Loucy (cell line): ENCODE results near the gene CTNNBL1.

Experiments used
- H2AFZ ChIP-seq: fragments of 200-600 bp; sonication (generic); 2 replicates; pipeline ENCODE4 v1.6.0; 2016; ENCODE audit warnings: antibody characterized with exemption, mild to moderate bottlenecking, low read length, moderate library complexity
- H3F3A ChIP-seq: fragments of 200-600 bp; 2 replicates; pipeline ENCODE4 v1.6.0; 2016; ENCODE audit warnings: antibody characterized with exemption, low read depth, mild to moderate bottlenecking
- H3K27me3 ChIP-seq: fragments of 200-600 bp; sonication (generic); 2 replicates; pipeline ENCODE4 v1.6.1; 2014; ENCODE audit warnings: low read length, mild to moderate bottlenecking; ENCODE audit not compliant: insufficient read depth, poor library complexity, severe bottlenecking
- H3K36me3 ChIP-seq: fragments of 200-600 bp; sonication (generic); 2 replicates; pipeline ENCODE4 v1.6.1; 2016; ENCODE audit warnings: low read length; ENCODE audit not compliant: insufficient read depth
- H3K4me1 ChIP-seq: fragments of 200-600 bp; sonication (generic); 2 replicates; pipeline ENCODE4 v1.5.1; 2014; ENCODE audit warnings: low read length, mild to moderate bottlenecking; ENCODE audit not compliant: insufficient read depth, poor library complexity, severe bottlenecking
- H3K4me2 ChIP-seq: fragments of 200-600 bp; sonication (generic); 2 replicates; pipeline ENCODE4 v1.6.0; 2014; ENCODE audit warnings: antibody characterized with exemption, low read length, low read depth, mild to moderate bottlenecking; ENCODE audit not compliant: poor library complexity, severe bottlenecking
- H3K4me3 ChIP-seq: fragments of 200-600 bp; sonication (generic); 2 replicates; pipeline ENCODE4 v1.5.1; 2014; ENCODE audit warnings: low read length, mild to moderate bottlenecking, mixed read lengths; ENCODE audit not compliant: poor library complexity, severe bottlenecking
- H3K79me2 ChIP-seq: fragments of 200-600 bp; sonication (generic); 2 replicates; pipeline ENCODE4 v1.6.1; 2014; ENCODE audit warnings: low read length; ENCODE audit not compliant: insufficient read depth
- H3K9ac ChIP-seq: fragments of 200-600 bp; sonication (generic); 2 replicates; pipeline ENCODE4 v1.6.0; 2014; ENCODE audit warnings: mild to moderate bottlenecking, low read depth, low read length, moderate library complexity; ENCODE audit not compliant: poor library complexity, severe bottlenecking
- H3K9me2 ChIP-seq: fragments of 200-600 bp; sonication (generic); replicated peaks from 2 replicates; pipeline ENCODE4 v1.6.1; 2016; ENCODE audit warnings: low read depth, low read length, mixed read lengths
- H3K9me3 ChIP-seq: fragments of 200-600 bp; sonication (generic); 2 replicates; pipeline ENCODE4 v1.6.1; 2014; ENCODE audit warnings: mild to moderate bottlenecking, antibody characterized with exemption, low read length, low read depth; ENCODE audit not compliant: insufficient read depth
- H4K20me1 ChIP-seq: fragments of 200-600 bp; sonication (generic); 2 replicates; pipeline ENCODE4 v1.6.0; 2014; ENCODE audit warnings: antibody characterized with exemption, low read length, mild to moderate bottlenecking; ENCODE audit not compliant: insufficient read depth, poor library complexity, severe bottlenecking
- EZH2phosphoT487 ChIP-seq: fragments of 200-600 bp; IDR thresholded peaks from 2 replicates; pipeline ENCODE4 v1.6.1; 2018; ENCODE audit warnings: antibody characterized with exemption, mild to moderate bottlenecking, moderate library complexity, borderline replicate concordance
- TF ChIP-seq, protein P1 (sequence below): fragments of 200-600 bp; sonication (generic); conservative IDR thresholded peaks from 2 replicates; pipeline ENCODE4 v1.5.1; 2014; ENCODE audit warnings: mild to moderate bottlenecking, antibody characterized with exemption, low read length

Gene CTNNBL1

GRCh38 chr20:37711001-37711400, 17.2 kb downstream of the CTNNBL1 start:
- H3K27me3 ChIP-seq: no peaks in the 10 kb centered on the region
- H3K36me3 ChIP-seq: peaks cover 9% of the 10 kb centered on the region; the same call in 1 of the 2 replicates
- peaks cover 92% of the 10 kb centered on the region for H3K79me2 ChIP-seq
- no peak overlapping the region for H3K9ac ChIP-seq
- no peaks in the 10 kb centered on the region for H3K9me2 ChIP-seq
- peaks cover 3% of the 10 kb centered on the region for H4K20me1 ChIP-seq
- no peaks in the 10 kb centered on the region for H3K9me3 ChIP-seq
- H3F3A ChIP-seq: no peaks in the 10 kb centered on the region
- no peak overlapping the region for H3K4me3 ChIP-seq
- H3K4me1 ChIP-seq: peaks cover 15% of the 10 kb centered on the region
- H2AFZ ChIP-seq: no peak overlapping the region
- TF ChIP-seq, protein P1, sequence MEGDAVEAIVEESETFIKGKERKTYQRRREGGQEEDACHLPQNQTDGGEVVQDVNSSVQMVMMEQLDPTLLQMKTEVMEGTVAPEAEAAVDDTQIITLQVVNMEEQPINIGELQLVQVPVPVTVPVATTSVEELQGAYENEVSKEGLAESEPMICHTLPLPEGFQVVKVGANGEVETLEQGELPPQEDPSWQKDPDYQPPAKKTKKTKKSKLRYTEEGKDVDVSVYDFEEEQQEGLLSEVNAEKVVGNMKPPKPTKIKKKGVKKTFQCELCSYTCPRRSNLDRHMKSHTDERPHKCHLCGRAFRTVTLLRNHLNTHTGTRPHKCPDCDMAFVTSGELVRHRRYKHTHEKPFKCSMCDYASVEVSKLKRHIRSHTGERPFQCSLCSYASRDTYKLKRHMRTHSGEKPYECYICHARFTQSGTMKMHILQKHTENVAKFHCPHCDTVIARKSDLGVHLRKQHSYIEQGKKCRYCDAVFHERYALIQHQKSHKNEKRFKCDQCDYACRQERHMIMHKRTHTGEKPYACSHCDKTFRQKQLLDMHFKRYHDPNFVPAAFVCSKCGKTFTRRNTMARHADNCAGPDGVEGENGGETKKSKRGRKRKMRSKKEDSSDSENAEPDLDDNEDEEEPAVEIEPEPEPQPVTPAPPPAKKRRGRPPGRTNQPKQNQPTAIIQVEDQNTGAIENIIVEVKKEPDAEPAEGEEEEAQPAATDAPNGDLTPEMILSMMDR: no peak
- TF ChIP-seq EZH2phosphoT487: no peak
- no peak overlapping the region for H3K4me2 ChIP-seq

DNA sequence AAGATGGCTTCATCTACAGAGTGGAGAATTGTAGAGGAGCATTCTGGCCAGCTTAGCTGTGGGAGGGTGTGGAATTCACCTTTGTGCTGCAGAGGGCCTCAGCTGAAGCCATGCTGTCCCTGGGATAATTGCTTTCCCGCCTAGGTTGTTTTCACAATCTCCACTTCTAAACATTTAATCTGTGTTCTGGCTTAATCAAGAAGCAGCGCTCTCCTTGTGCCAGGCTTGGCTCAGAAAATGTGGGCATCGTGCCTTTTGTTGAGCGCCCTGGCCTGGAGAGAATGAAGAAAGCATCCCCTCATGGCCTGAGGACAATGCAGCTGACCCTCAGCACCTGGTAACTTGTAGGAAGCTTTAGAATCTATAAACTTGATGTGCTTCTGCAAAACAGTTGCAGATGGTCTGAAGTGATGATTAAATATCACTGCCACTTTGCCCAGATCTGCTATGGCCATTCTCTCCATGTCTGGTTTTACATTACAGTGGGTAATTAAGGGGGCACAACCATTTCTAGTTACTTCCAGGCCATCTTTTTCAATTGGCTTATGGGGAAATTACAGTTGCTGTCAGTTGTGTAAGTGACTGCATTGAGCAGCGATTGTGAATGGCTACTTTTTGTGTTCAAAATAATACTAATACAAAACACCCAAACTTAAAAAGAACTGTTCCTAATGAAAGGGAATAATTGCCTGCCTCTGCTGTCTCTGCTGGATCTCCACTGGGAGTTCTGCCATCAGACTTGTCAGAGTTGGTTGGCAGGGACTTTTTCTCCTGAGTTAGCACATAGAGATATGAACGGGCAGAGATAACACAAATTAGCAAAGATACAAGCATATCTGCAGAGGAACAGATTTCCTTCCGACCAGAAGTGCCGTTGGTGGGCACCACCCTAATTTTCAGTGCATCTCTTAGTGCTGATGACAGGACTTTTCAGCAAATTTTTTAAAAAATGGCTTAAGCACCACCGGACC, 18.4 kb downstream of the CTNNBL1 start:
- H3K36me3 ChIP-seq: peaks cover 9% of the 10 kb centered on the region; the same call in 1 of the 2 replicates
- H3K9me3 ChIP-seq: no peaks in the 10 kb centered on the region
- H3F3A ChIP-seq: no peaks in the 10 kb centered on the region
- peaks cover 6% of the 10 kb centered on the region for H4K20me1 ChIP-seq
- no peaks in the 10 kb centered on the region for H3K27me3 ChIP-seq
- H3K79me2 ChIP-seq: peaks cover 91% of the 10 kb centered on the region
- H2AFZ ChIP-seq: no peak overlapping the region
- H3K4me1 ChIP-seq: peaks cover 21% of the 10 kb centered on the region
- H3K9me2 ChIP-seq: no peaks in the 10 kb centered on the region
- no peak overlapping the region for H3K4me3 ChIP-seq
- TF ChIP-seq, protein P1: no peak
- TF ChIP-seq EZH2phosphoT487: no peak
- no peak overlapping the region for H3K4me2 ChIP-seq
- H3K9ac ChIP-seq: no peak overlapping the region

DNA sequence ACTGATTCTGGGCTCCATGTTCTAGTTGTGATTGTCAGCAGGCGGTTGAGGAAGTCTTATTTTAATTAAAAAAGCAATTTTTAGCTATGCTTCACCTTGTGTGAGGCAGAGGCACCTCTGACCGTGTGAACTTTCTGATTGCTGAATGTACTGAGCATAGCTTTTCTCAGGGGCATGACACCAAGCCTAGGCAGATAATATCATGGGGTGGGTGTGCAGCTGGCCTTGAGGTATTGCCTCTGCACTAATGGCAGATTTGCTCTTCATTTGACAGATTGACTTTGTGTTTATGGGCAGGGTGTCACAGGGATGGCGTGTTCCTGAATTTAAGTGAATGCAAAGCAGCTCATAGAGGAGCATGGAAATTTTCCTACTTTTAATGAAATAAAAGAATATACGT, 19.6 kb downstream of the CTNNBL1 start:
- H3K4me3 ChIP-seq: no peak overlapping the region
- H3K79me2 ChIP-seq: peaks cover 82% of the 10 kb centered on the region
- no peak overlapping the region for H2AFZ ChIP-seq
- H3K9ac ChIP-seq: no peak overlapping the region
- peaks cover 21% of the 10 kb centered on the region for H3K4me1 ChIP-seq
- TF ChIP-seq EZH2phosphoT487: no peak
- TF ChIP-seq, protein P1: no peak
- H3K4me2 ChIP-seq: no peak overlapping the region
- H3F3A ChIP-seq: no peaks in the 10 kb centered on the region
- H3K9me2 ChIP-seq: no peaks in the 10 kb centered on the region
- H3K9me3 ChIP-seq: no peaks in the 10 kb centered on the region
- H3K27me3 ChIP-seq: no peaks in the 10 kb centered on the region
- H3K36me3 ChIP-seq: peaks cover 9% of the 10 kb centered on the region; the same call in 1 of the 2 replicates
- H4K20me1 ChIP-seq: peaks cover 6% of the 10 kb centered on the region
